HG03354 (cell line): ENCODE results near the gene OR6A2.
"Not testable (repeated sequence)": the region's sequence is repeated elsewhere in the genome, so short reads cannot be mapped to it uniquely, and the experiment has no call there.

Experiments
- ATAC-seq: cut with Tn5 transposase; IDR thresholded peaks from one replicate; pipeline ENCODE4 v1.9.1; 2021; ENCODE audit warnings: mild to moderate bottlenecking; ENCODE audit not compliant: unreplicated experiment, poor library complexity, severe bottlenecking

OR6A2 gene

GRCh38 chr11:6799402-6799801 is at the start of gene OR6A2:
Gene OR6A2 (minus strand): TSS chr11:6799689. CDS start chr11:6795708, 3,981 bp downstream.
- ATAC-seq: no peak

GRCh38 chr11:6845383-6845782 is 45.9 kb upstream of the OR6A2 start, which contains the start of gene OR10A5:
Gene OR10A5 (plus strand): TSS chr11:6845683. CDS start chr11:6845683, 0 bp downstream.
- ATAC-seq: no peak

- no peak for ATAC-seq
Measured at GRCh38 chr11:6844356-6844755, 44.9 kb upstream of the OR6A2 start.

GRCh38 chr11:6843670-6844069 is 44.2 kb upstream of the OR6A2 start:
- ATAC-seq: no peak

GRCh38 chr11:6841694-6842093 is 42.2 kb upstream of the OR6A2 start:
- ATAC-seq: no peak

- ATAC-seq: no peak
Measured at GRCh38 chr11:6834021-6834420, 34.5 kb upstream of the OR6A2 start.

GRCh38 chr11:6833356-6833755 is 33.9 kb upstream of the OR6A2 start:
- no peak for ATAC-seq

- ATAC-seq: no peak
Measured at GRCh38 chr11:6828103-6828502, 28.6 kb upstream of the OR6A2 start.

- no peak for ATAC-seq
Measured at GRCh38 chr11:6825231-6825744, 25.8 kb upstream of the OR6A2 start.

- ATAC-seq: no peak
Measured at GRCh38 chr11:6824136-6824823, 24.8 kb upstream of the OR6A2 start.

GRCh38 chr11:6818967-6819366 is 19.5 kb upstream of the OR6A2 start:
- no peak for ATAC-seq

GRCh38 chr11:6817694-6818093 is 18.2 kb upstream of the OR6A2 start:
- ATAC-seq: no peak

- no peak for ATAC-seq
Measured at GRCh38 chr11:6813656-6814055, 14.2 kb upstream of the OR6A2 start.

- peak; percentile 97 for ATAC-seq
Measured at GRCh38 chr11:6812390-6813005, 13.0 kb upstream of the OR6A2 start.

- not testable (repeated sequence) for ATAC-seq
Measured at GRCh38 chr11:6801075-6801474, 1.6 kb upstream of the OR6A2 start.

- ATAC-seq: no peak
Measured at GRCh38 chr11:6794639-6795038, 4.8 kb downstream of the OR6A2 start.

GRCh38 chr11:6790546-6790945 is 8.9 kb downstream of the OR6A2 start:
- no peak for ATAC-seq

GRCh38 chr11:6782720-6783119 is 16.8 kb downstream of the OR6A2 start, which contains the start of gene OR2AG1:
Gene OR2AG1 (plus strand): TSS chr11:6783020. CDS start chr11:6785038, 2,018 bp downstream.
- ATAC-seq: no peak

GRCh38 chr11:6780829-6781228 is 18.7 kb downstream of the OR6A2 start:
- ATAC-seq: no peak

GRCh38 chr11:6778518-6778917 is 21.0 kb downstream of the OR6A2 start:
- no peak for ATAC-seq
